ENCODE measurements around the gene NOC2L. TPM values are rescaled to one million over a fixed set of nuclear protein-coding genes. Genes with fewer than 3 reads are reported as not detected.

The NOC2L gene
- total and polyA plus RNA-seq, 9 of the 15 experiments (the other 6 are each of a cell fraction or from before 2014, with no cell fraction given) = 4.0 to 410 (median 200) TPM

DNA sequence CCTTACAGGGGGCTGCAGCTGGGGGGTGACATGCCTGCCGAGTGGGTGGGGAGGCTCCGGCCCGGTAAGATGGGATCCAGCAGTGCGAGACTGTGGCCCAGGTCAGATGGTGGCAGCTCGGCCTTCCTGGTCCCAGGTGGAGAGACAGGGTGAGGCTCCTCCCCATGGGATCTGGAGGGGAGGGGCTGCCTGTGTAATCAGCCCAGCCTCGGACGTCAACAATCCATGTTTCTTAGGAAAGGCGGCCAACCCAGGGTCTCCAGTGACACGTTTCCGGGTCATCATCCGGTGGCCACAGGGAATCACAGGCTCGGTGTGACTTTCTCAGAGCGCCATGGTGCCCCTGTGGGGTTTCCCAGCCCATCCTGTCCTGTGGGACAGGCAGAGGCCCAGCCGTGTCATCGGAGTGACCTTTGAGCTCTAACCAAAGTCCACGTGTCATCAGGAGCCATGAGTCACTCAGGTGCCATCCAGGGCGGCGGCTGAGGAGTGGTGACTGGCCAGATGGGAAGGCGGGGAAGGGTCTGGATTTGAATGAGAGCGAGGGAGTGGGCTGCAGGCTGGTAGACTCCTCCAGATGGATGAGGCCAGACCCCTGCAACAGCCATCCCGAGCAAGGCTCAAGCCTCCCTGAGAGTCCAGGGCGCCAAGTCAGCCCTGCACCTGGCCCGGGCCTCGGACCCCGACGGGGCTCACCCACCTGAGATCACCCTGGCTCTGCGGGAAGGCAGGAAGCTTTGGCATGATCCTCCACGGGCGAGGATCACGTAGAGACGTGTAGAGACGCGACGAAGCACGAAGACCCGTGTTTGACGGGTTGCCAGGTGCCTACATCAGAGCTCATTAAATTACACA lies 47.5 kb upstream of the NOC2L start (continued):
- TF ChIP-seq, protein P1, sequence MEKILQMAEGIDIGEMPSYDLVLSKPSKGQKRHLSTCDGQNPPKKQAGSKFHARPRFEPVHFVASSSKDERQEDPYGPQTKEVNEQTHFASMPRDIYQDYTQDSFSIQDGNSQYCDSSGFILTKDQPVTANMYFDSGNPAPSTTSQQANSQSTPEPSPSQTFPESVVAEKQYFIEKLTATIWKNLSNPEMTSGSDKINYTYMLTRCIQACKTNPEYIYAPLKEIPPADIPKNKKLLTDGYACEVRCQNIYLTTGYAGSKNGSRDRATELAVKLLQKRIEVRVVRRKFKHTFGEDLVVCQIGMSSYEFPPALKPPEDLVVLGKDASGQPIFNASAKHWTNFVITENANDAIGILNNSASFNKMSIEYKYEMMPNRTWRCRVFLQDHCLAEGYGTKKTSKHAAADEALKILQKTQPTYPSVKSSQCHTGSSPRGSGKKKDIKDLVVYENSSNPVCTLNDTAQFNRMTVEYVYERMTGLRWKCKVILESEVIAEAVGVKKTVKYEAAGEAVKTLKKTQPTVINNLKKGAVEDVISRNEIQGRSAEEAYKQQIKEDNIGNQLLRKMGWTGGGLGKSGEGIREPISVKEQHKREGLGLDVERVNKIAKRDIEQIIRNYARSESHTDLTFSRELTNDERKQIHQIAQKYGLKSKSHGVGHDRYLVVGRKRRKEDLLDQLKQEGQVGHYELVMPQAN (IDR thresholded peaks at IDR 0.05; ENCODE audit: borderline replicate concordance) = no peak
- TF ChIP-seq FUS (optimal IDR thresholded peaks at IDR 0.05; ENCODE audit: low read depth, low read length) (no peak), HEY1 (CRISPR knock-in tag; IDR thresholded peaks at IDR 0.05; ENCODE audit: borderline replicate concordance) (no peak), TEAD1 (CRISPR knock-in tag; IDR thresholded peaks at IDR 0.05) (no peak), ZNF239 (CRISPR knock-in tag; IDR thresholded peaks at IDR 0.05) (no peak), EP400 (IDR thresholded peaks at IDR 0.05) (peak; percentile 17; the same call in 1 of the 2 replicates), ARHGAP35 (IDR thresholded peaks at IDR 0.05; ENCODE audit: partially characterized antibody) (no peak), ZNF253 (CRISPR knock-in tag; conservative IDR thresholded peaks at IDR 0.05) (no peak), BHLHE40 (IDR thresholded peaks at IDR 0.05; ENCODE audit: low read length) (no peak), FOXP1 (CRISPR knock-in tag; IDR thresholded peaks at IDR 0.05) (no peak)
- TF ChIP-seq, protein P2, sequence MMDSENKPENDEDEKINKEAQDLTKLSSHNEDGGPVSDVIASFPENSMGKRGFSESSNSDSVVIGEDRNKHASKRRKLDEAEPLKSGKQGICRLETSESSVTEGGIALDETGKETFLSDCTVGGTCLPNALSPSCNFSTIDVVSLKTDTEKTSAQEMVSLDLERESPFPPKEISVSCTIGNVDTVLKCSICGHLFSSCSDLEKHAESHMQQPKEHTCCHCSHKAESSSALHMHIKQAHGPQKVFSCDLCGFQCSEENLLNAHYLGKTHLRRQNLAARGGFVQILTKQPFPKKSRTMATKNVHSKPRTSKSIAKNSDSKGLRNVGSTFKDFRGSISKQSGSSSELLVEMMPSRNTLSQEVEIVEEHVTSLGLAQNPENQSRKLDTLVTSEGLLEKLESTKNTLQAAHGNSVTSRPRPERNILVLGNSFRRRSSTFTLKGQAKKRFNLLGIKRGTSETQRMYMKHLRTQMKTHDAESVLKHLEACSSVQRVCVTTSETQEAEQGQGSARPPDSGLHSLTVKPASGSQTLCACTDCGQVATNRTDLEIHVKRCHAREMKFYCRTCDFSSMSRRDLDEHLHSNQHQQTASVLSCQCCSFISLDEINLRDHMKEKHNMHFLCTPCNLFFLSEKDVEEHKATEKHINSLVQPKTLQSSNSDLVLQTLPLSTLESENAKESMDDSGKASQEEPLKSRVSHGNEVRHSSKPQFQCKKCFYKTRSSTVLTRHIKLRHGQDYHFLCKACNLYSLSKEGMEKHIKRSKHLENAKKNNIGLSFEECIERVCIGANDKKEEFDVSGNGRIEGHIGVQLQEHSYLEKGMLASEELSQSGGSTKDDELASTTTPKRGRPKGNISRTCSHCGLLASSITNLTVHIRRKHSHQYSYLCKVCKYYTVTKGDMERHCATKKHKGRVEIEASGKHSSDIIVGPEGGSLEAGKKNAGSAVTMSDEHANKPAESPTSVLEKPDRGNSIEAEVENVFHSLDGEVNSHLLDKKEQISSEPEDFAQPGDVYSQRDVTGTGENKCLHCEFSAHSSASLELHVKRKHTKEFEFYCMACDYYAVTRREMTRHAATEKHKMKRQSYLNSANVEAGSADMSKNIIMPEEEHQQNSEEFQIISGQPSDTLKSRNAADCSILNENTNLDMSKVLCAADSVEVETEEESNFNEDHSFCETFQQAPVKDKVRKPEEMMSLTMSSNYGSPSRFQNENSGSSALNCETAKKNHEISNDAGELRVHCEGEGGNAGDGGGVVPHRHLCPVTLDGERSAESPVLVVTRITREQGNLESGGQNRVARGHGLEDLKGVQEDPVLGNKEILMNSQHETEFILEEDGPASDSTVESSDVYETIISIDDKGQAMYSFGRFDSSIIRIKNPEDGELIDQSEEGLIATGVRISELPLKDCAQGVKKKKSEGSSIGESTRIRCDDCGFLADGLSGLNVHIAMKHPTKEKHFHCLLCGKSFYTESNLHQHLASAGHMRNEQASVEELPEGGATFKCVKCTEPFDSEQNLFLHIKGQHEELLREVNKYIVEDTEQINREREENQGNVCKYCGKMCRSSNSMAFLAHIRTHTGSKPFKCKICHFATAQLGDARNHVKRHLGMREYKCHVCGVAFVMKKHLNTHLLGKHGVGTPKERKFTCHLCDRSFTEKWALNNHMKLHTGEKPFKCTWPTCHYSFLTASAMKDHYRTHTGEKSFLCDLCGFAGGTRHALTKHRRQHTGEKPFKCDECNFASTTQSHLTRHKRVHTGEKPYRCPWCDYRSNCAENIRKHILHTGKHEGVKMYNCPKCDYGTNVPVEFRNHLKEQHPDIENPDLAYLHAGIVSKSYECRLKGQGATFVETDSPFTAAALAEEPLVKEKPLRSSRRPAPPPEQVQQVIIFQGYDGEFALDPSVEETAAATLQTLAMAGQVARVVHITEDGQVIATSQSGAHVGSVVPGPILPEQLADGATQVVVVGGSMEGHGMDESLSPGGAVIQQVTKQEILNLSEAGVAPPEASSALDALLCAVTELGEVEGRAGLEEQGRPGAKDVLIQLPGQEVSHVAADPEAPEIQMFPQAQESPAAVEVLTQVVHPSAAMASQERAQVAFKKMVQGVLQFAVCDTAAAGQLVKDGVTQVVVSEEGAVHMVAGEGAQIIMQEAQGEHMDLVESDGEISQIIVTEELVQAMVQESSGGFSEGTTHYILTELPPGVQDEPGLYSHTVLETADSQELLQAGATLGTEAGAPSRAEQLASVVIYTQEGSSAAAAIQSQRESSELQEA (IDR thresholded peaks at IDR 0.05; ENCODE audit: low read depth) = no peak
- TF ChIP-seq, protein P3, sequence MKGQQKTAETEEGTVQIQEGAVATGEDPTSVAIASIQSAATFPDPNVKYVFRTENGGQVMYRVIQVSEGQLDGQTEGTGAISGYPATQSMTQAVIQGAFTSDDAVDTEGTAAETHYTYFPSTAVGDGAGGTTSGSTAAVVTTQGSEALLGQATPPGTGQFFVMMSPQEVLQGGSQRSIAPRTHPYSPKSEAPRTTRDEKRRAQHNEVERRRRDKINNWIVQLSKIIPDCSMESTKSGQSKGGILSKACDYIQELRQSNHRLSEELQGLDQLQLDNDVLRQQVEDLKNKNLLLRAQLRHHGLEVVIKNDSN (CRISPR knock-in tag; IDR thresholded peaks at IDR 0.05) = peak; percentile 43; the same call in 1 of the 2 replicates
- TF ChIP-seq, protein P4, sequence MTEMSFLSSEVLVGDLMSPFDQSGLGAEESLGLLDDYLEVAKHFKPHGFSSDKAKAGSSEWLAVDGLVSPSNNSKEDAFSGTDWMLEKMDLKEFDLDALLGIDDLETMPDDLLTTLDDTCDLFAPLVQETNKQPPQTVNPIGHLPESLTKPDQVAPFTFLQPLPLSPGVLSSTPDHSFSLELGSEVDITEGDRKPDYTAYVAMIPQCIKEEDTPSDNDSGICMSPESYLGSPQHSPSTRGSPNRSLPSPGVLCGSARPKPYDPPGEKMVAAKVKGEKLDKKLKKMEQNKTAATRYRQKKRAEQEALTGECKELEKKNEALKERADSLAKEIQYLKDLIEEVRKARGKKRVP (CRISPR knock-in tag; IDR thresholded peaks at IDR 0.05) = no peak
- TF ChIP-seq, protein P5, sequence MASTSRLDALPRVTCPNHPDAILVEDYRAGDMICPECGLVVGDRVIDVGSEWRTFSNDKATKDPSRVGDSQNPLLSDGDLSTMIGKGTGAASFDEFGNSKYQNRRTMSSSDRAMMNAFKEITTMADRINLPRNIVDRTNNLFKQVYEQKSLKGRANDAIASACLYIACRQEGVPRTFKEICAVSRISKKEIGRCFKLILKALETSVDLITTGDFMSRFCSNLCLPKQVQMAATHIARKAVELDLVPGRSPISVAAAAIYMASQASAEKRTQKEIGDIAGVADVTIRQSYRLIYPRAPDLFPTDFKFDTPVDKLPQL (IDR thresholded peaks at IDR 0.05; ENCODE audit: extremely low read depth, insufficient read length) = no peak
